GM19025 (cell line): Measurements from ENCODE around the gene PRICKLE2.
"Not testable (repeated sequence)": the region's sequence is repeated elsewhere in the genome, so short reads cannot be mapped to it uniquely, and the experiment has no call there.

ENCODE experiments used
- ATAC-seq: cut with Tn5 transposase; IDR thresholded peaks from one replicate; pipeline ENCODE4 v1.9.1; 2021; ENCODE audit warnings: mild to moderate bottlenecking, low read depth, moderate library complexity; ENCODE audit not compliant: unreplicated experiment

Gene PRICKLE2

GRCh38 chr3:64107190-64107589, 118.1 kb downstream of the PRICKLE2 start:
- no peak for ATAC-seq

- ATAC-seq, result no peak
Observed at GRCh38 chr3:64105816-64106215, 119.5 kb downstream of the PRICKLE2 start.

DNA sequence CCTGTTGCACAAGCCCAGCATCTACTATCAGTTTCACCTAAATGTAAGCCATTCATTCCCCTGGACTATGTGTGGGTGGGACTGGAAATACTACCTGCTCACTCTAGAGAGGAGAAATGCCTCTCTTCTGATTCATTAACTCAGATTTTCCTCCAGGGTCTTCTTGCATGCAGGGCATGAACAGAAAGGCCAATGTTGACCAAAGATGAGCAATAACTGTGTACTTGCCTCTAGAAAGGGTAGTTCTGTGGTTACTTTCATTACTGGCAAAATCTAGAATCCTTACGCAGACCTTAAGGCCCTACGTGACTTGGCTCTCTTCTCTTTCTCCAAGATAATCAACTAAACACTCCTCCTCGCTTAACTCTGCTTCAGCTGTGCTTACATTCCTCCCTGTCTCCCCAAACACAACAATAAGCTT, 120.6 kb downstream of the PRICKLE2 start:
- ATAC-seq, result no peak

DNA sequence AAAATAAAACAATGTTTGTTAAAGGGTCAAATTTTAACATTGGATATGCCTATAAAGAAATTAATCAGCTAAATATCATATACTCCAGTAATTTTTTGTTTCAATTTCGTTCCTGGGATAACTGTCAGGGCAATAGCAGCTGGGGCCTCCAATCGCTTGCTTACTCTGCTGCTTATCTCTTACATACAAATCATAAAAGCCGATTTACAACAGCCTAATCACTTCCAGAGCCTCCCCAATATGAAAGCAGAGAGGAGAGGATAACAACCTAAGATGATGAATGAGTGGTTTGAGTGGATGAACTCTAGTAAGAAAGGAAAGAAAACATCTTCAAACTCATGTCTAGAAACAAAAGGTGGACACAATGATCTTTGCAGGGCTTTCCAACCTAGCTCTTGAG, 121.3 kb downstream of the PRICKLE2 start:
- ATAC-seq, result no peak

DNA sequence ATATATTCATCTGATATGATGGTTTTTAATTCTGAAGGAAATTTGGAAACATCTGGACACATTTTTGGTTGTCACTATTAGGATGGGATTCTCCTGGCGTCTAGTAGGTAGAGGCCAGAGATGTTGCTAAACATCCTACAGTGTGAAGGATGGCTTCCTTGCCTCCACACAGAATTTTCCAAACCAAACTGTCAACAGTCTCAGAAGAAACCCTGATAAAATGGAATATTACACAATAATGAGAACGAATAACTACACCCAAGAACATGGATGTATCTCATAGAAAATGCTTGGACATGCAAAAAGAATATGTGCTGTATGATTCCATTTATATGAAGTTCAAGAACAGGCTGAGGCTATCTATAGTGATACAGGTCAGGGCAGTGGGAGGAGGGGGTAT, 122.1 kb downstream of the PRICKLE2 start:
- ATAC-seq, result no peak

DNA sequence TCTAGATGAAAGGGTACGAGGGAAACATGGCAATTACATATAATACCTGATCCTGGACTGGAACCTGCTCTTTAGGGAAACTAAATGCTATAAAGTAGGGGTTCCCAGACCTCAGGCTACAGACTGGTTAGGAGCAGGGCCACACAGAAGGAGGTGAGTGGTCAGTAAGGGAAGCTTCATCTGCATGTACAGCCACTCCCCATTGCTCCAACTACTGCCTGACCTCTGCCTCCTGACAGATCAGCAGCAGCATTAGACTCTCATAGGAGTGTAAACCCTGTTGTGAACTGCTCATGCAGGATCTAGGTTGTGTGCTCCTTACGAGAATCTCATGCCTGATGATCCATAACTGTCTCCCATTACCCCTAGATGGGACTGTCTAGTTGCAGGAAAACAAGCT, 123.1 kb downstream of the PRICKLE2 start:
- ATAC-seq, result no peak

- ATAC-seq, result no peak
Observed at GRCh38 chr3:64099316-64099715, 126.0 kb downstream of the PRICKLE2 start.

DNA sequence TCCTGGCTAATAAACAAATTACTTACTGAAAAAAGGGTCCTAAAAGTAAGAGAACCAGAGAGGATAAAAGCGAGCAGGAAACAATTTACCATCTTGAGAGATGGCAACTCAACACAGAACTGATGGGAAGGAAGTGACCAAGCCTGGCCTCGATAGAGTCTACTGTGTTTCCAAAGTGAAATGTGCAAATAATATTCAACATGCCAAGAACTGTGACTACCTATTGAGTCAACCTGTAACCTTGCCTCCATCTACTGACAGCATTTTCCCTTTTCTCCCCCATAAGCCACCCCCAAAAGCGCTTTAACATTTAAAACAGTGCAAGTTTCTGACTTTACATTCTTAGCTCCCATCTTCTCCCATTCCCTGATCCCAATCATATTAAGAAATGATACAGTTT, 126.6 kb downstream of the PRICKLE2 start:
- ATAC-seq, result no peak

DNA sequence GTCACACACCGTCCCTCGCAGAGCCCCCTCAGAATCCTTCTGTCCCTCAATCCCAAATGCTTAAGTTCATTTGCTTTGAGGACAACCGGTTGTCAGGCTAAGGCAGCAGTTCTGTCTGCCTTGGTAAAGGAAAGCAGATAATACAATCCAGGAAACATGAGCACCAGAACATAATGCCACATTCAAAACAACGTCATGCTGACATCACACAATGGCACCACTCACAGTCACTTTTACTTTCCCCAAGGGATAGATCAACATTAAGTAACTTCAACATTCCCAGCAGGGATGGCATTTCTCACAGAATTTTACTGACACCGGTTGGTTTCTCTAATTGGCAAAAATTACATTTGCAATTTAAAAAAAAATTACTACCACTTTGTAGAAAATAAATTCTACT, 127.3 kb downstream of the PRICKLE2 start:
- no peak for ATAC-seq

- ATAC-seq, result no peak
Observed at GRCh38 chr3:64095802-64096201, 129.5 kb downstream of the PRICKLE2 start.

GRCh38 chr3:64094713-64095079, 130.6 kb downstream of the PRICKLE2 start:
- no peak for ATAC-seq

- no peak for ATAC-seq
Observed at GRCh38 chr3:64093825-64094712, 131.2 kb downstream of the PRICKLE2 start.

DNA sequence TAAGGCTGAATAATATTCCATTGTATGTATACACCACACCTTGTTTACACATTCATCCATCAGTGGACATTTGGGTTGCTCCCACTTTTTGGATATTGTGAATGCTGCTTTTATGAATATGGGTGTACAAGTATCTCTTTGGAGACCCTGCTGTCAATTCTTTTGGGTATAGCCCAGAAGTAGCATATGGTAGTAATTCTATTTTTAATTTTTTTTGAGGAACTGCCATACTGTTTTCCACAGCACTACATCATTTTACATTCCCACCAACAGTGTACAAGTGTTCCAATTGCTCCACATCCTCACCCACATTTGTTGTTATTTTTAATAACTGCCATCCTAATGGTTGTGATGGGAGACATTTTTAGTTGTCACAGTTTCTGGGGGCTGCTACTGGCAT, 132.1 kb downstream of the PRICKLE2 start:
- ATAC-seq, result no peak

DNA sequence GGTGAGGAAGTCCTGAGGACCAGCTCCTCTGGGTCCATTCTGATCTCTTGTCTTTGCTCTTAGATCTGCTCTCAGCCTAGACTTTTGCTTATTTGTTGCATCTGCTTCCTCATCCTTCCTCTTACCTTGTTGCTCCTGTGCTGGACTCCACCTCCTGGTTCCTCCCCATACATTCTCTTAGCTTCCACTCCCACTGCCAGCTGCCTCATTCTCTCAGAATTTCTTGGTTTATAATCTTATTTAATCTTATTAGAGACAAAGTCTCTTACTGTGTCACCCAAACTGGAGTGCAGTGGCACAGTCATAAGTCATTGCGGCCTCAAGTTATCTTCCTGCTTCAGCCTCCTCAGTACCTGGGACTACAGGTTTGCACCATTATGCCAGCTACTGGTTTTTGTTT, 133.8 kb downstream of the PRICKLE2 start:
- ATAC-seq, result no peak

- ATAC-seq, result not testable (repeated sequence)
Observed at GRCh38 chr3:64089386-64089785, 135.9 kb downstream of the PRICKLE2 start.

GRCh38 chr3:64088408-64089205, 136.7 kb downstream of the PRICKLE2 start:
- no peak for ATAC-seq

DNA sequence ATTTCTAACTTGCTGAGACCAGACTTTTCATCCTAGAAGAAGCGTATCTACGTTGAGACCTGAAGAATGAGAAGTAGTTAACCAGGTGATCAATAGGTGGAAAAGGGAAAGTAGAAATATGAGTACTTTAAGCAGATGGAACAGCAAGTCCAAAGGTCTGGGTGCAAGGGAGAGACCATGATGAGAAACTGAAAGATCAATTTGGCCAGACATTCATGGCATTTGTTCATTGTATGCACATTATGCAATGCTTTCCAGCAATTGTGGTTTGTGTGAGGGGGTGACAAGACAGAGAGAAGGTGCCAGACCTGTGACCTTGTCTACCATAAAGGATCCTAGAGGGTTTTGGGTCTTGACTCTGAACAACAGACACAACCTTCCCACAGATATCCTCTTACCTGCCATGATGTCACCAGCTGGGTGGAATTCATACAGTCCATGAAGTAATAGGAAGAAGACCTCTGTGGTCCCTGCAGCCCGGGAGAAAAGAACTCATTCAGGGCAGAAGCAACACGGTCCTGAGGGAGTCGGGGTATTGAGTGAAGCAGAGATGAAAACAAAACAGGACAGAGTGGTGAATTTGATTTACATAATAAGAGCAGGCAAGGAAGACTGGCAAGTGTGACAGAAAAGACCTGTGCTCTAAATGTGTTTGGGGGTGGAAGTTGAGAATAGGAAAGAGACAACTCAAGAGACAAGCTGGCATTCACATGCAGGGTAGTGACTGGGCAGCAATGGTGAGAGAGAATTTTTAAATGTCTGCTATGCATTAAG, 138.6 kb downstream of the PRICKLE2 start:
- ATAC-seq, result no peak

DNA sequence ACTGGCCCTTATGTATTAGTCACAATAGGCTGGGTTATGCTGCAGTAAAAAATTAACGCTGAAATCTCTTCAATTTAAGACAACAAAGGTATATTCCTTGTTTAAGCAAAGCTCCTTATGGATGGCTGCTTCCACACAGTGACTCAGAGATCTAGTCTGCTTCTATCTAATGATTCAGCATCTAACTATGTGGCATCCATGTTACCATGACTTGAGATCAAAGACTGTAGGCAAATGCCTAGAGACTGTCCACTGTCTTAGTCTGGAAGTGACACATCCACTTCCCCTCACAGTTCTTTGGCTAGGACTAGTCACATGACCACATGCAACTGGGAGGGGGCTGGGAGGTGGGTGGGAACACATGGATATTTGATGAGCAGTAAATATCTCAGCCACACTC, 140.6 kb downstream of the PRICKLE2 start:
- no peak for ATAC-seq

- ATAC-seq, result no peak
Observed at GRCh38 chr3:64083575-64083974, 141.7 kb downstream of the PRICKLE2 start.

GRCh38 chr3:64082961-64083541, 142.2 kb downstream of the PRICKLE2 start:
- ATAC-seq, result no peak

DNA sequence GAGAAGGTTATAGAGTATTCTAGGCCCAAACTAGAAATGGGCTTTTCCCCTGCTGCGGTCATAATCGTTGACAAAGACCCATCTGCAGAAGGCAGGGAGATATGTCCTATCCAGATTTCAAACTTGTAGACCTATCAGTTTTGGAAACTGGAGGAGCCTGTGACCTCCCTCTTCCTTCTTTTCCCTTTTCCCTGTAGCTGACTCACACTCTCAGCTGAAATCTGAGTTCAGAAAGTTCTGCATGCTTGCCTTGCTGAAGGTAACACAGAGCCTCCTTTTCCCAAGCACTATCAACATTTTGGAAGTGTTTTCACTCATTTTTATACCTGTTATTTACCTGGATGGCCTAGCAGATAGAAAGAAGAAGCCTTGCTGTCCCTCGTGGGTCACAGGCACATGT, 142.9 kb downstream of the PRICKLE2 start:
- no peak for ATAC-seq
